CD4-positive, CD25-positive, alpha-beta regulatory T cell (primary cell): ENCODE measurements around the gene STK10. TPM values are rescaled to one million over a fixed set of nuclear protein-coding genes. Genes with fewer than 3 reads are reported as not detected.
"Not testable (repeated sequence)": the region's sequence is repeated elsewhere in the genome, so short reads cannot be mapped to it uniquely, and the experiment has no call there.

Experiments
- ATAC-seq, 2 donors: fragments of 150-1000 bp; cut with Tn5 transposase; one replicate each; pipeline ENCODE4 v1.10.0; 2021; ENCODE audit warnings: low read depth in 2 of 2, moderate number of reproducible peaks in 2 of 2, moderate library complexity in 1 of 2
- DNase-seq, 3 donors: peaks; one replicate each; pipeline versions ENCODE4 v3.0.0 to v3.0.0-alpha.2; 2012 to 2022; ENCODE audit warnings: mixed read lengths in 1 of 3
- H3K27ac ChIP-seq: one replicate; pipeline ENCODE4 v1.7.0; 2013; ENCODE audit warnings: mild to moderate bottlenecking, low read length; ENCODE audit not compliant: insufficient read depth, poor library complexity, severe bottlenecking
- H3K27me3 ChIP-seq: one replicate; pipeline ENCODE4 v1.7.0; 2013; ENCODE audit warnings: low read length; ENCODE audit not compliant: control insufficient read depth, insufficient read depth
- H3K36me3 ChIP-seq: one replicate; pipeline ENCODE4 v1.7.0; 2013; ENCODE audit warnings: mild to moderate bottlenecking, low read length, moderate library complexity; ENCODE audit not compliant: control insufficient read depth, insufficient read depth
- H3K4me1 ChIP-seq: 2 replicates; pipeline ENCODE4 v1.7.0; 2013; ENCODE audit warnings: mild to moderate bottlenecking, low read length; ENCODE audit not compliant: insufficient read depth, control insufficient read depth, poor library complexity, severe bottlenecking
- H3K4me3 ChIP-seq: one replicate; pipeline ENCODE4 v1.7.0; 2013; ENCODE audit warnings: low read depth, mild to moderate bottlenecking, low read length, moderate library complexity
- H3K9me3 ChIP-seq, 2 experiments: 1 replicate in 1 of 2; 2 replicates in 1 of 2; pipeline ENCODE4 v1.7.0; 2013; ENCODE audit warnings: low read length in 2 of 2, mild to moderate bottlenecking in 1 of 2, moderate library complexity in 1 of 2; ENCODE audit not compliant: control insufficient read depth in 2 of 2
- H3K27ac Mint-ChIP-seq, 3 donors: one replicate each; pipeline ENCODE4 v1.8.0; 2020 to 2022; ENCODE audit warnings: mild to moderate bottlenecking in 3 of 3, mixed read lengths in 3 of 3, moderate library complexity in 2 of 3
- H3K27me3 Mint-ChIP-seq: one replicate; pipeline ENCODE4 v1.8.0; 2022; ENCODE audit warnings: mild to moderate bottlenecking, mixed read lengths
- H3K36me3 Mint-ChIP-seq: one replicate; pipeline ENCODE4 v1.8.0; 2020; ENCODE audit warnings: mixed read lengths
- H3K4me1 Mint-ChIP-seq, 4 donors: one replicate each; pipeline ENCODE4 v1.8.0; 2020 to 2022; ENCODE audit warnings: mixed read lengths in 4 of 4, mild to moderate bottlenecking in 1 of 4
- H3K4me3 Mint-ChIP-seq, 4 donors: one replicate each; pipeline ENCODE4 v1.8.0; 2020 to 2022; ENCODE audit warnings: mild to moderate bottlenecking in 4 of 4, mixed read lengths in 4 of 4, moderate library complexity in 3 of 4
- H3K9me3 Mint-ChIP-seq, 7 donors: one replicate each; pipeline ENCODE4 v1.8.0; 2020 to 2022; ENCODE audit warnings: mixed read lengths in 7 of 7, mild to moderate bottlenecking in 3 of 7, moderate library complexity in 2 of 7
- polyA plus RNA-seq, 4 donors: library from polyadenylated mRNA; unstranded; fragments of 300-500 nt; fragmentation: Illumina TruSeq; gene quantifications; one replicate each; pipeline ENCODE4 v1.2.3, GENCODE V29; 2021
- total RNA-seq: library from RNA; stranded (reverse); gene quantifications from one replicate; pipeline ENCODE4 v1.2.3, GENCODE V29; 2022

Gene STK10
- total and polyA plus RNA-seq, 5 donors from 2014 or later, result 71.2 to 533 (median 74.6) TPM

DNA sequence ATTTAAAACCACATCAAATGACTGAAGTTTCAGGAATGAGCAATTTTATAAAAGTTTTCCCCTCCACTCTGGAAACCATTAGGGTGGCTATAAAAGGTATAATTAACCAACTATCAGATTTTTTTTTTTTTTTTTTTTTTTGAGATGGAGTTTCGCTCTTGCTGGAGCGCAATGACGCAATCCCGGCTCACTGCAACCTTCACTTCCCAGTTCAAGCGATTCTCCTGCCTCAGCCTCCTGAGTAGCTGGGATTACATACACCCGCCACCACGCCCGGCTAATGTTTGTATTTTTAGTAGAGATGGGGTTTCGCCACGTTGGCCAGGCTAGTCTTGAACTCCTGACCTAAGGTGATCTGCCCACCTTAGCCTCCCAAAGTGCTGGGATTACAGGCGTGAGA lies 18.0 kb upstream of the STK10 start:
- H3K27ac Mint-ChIP-seq, H3K27ac ChIP-seq, ATAC-seq: not testable (repeated sequence)

DNA sequence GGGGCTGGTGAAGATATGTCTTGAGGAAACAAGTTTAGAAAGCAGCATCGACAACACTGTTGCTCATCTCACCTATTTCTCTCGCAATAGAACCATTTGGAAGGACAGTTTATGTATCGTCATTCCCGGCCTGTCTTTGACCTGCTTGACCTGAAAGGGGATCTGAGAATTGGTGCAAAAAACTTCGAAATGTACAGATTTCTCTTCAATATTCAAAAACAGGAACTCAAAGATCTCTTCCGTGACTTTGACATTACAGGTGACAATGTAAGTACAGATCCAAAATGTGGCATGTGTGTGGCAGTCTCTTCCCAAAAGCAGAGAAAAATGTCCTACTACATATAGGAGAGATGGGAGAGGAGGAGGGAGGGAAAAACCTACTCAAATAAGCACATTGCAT lies 12.5 kb upstream of the STK10 start:
- ATAC-seq, result no peak
- H3K4me3 Mint-ChIP-seq, result no peak overlapping the region
- H3K36me3 ChIP-seq, result no peaks in the 10 kb centered on the region
- H3K27ac ChIP-seq, result no peak overlapping the region
- H3K4me1 Mint-ChIP-seq, result no peaks in the 10 kb centered on the region
- H3K9me3 ChIP-seq, result no peaks in the 10 kb centered on the region
- DNase-seq, result no peak
- no peaks in the 10 kb centered on the region for H3K9me3 Mint-ChIP-seq
- H3K4me3 ChIP-seq, result no peak overlapping the region
- H3K36me3 Mint-ChIP-seq, result peaks cover 3% of the 10 kb centered on the region
- peaks cover 11% of the 10 kb centered on the region for H3K27me3 Mint-ChIP-seq
- no peaks in the 10 kb centered on the region for H3K4me1 ChIP-seq
- H3K27me3 ChIP-seq, result no peaks in the 10 kb centered on the region
- H3K27ac Mint-ChIP-seq, result no peak overlapping the region

More for the DNA sequence above, 18.0 kb upstream of the STK10 start:
- H3K36me3 ChIP-seq, H3K36me3 Mint-ChIP-seq, H3K9me3 ChIP-seq, H3K4me1 ChIP-seq, H3K27me3 ChIP-seq, H3K4me3 Mint-ChIP-seq, DNase-seq, H3K27me3 Mint-ChIP-seq, H3K4me3 ChIP-seq, H3K4me1 Mint-ChIP-seq, H3K9me3 Mint-ChIP-seq: not testable (repeated sequence)

DNA sequence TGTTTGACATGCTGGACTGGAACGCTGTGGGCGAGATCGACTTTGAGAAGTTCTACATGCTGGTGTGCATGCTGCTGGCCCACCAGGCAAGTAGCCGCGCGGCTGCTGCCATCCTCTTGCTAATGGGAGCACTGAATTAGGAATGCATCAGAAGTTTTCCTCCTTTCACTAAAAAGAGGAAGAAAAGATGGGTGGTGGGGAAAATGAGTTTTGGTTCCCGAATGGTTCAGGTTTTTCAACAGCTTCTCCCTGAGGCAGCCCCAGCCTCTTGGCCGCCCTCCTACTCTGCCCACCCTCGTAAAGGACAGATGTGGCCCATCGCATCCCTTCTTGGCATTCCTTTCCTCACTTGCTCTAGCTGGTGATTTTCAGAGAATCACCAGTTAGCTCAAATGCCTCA lies 11.4 kb upstream of the STK10 start:
- no peaks in the 10 kb centered on the region for H3K4me1 Mint-ChIP-seq
- ATAC-seq, result no peak

DNA sequence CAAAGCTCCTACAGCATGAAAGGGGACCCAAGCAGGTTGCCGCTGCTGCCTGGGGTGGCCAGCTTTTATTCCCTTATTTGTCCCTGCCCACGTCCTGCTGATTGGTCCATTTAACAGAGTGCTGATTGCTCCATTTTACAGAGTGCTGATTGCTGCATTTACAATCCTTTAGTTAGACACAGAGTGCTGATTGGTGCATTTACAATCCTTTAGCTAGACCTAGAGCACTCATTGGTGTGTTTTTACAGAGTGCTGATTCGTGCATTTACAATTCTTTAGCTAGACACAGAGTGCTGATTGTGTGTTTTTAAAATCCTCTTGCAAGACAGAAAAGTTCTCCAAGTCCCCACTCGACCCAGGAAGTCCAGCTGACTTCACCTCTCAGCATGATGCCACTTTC lies 9.8 kb upstream of the STK10 start:
- not testable (repeated sequence) for DNase-seq, H3K4me3 Mint-ChIP-seq, H3K36me3 Mint-ChIP-seq, H3K27ac Mint-ChIP-seq, H3K27ac ChIP-seq, ATAC-seq, H3K4me3 ChIP-seq, H3K9me3 ChIP-seq, H3K4me1 Mint-ChIP-seq, H3K27me3 ChIP-seq, H3K9me3 Mint-ChIP-seq, H3K36me3 ChIP-seq, H3K4me1 ChIP-seq
- peaks cover 14% of the 10 kb centered on the region for H3K27me3 Mint-ChIP-seq

More for the DNA sequence above, 11.4 kb upstream of the STK10 start:
- Histone ChIP-seq H3K27me3 (no peaks in the 10 kb centered on the region), H3K4me3 (no peak overlapping the region), H3K9me3 (no peaks in the 10 kb centered on the region), H3K27ac (no peak overlapping the region), H3K4me1 (no peaks in the 10 kb centered on the region), H3K36me3 (no peaks in the 10 kb centered on the region)
- Mint-ChIP-seq H3K27ac (no peak overlapping the region), H3K4me3 (no peak overlapping the region), H3K36me3 (peaks cover 3% of the 10 kb centered on the region), H3K9me3 (no peaks in the 10 kb centered on the region), H3K27me3 (peaks cover 14% of the 10 kb centered on the region)
- no peak for DNase-seq

DNA sequence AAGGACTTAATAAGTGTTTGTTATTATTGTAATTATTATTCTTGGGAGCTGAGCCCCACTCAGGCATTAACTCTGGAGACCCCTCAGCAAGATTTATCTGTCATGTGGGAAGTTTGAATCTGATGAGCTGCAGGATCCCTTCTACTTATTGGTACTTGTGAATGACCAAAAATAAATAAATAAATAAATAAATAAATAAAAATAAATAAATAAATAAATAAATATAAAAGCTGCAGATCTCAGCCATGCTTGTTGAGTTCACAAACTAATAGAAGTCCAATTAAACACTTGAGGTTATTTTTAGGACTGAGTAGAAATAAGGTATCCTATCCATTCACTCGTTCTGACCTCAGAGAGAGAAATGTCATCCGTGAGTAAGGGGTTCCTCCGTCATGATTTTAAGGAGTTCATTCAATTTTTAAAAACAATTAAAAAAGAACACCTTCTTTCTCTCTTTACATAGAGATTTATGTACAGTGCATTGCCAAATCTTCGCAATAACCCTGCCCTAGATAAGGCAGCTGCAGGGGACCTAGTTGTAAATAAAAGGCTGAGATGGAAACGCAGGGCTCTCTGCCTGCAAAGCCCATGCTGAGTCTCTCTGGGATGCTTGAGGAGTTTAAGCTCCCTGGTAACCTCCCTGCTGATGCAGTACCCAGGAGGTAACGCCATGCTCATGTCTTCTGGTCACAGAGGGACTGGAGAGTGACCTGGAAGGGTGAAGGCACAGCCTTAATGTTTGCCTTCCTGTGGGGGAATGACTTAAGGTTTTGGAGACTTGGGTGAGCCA lies 7.2 kb upstream of the STK10 start:
- no peaks in the 10 kb centered on the region for H3K27me3 ChIP-seq
- H3K27ac Mint-ChIP-seq, result no peak overlapping the region
- ATAC-seq (no peak), DNase-seq (no peak)
- peaks cover 3% of the 10 kb centered on the region for H3K36me3 Mint-ChIP-seq
- no peak overlapping the region for H3K4me3 Mint-ChIP-seq
- H3K9me3 ChIP-seq, result no peaks in the 10 kb centered on the region
- H3K9me3 Mint-ChIP-seq, result no peaks in the 10 kb centered on the region
- H3K4me1 ChIP-seq, result no peaks in the 10 kb centered on the region
- no peak overlapping the region for H3K27ac ChIP-seq
- peaks cover 0 to 6% (median 0%) of the 10 kb centered on the region in 4 donors for H3K4me1 Mint-ChIP-seq
- no peak overlapping the region for H3K4me3 ChIP-seq
- H3K36me3 ChIP-seq, result no peaks in the 10 kb centered on the region
- H3K27me3 Mint-ChIP-seq, result peaks cover 14% of the 10 kb centered on the region

DNA sequence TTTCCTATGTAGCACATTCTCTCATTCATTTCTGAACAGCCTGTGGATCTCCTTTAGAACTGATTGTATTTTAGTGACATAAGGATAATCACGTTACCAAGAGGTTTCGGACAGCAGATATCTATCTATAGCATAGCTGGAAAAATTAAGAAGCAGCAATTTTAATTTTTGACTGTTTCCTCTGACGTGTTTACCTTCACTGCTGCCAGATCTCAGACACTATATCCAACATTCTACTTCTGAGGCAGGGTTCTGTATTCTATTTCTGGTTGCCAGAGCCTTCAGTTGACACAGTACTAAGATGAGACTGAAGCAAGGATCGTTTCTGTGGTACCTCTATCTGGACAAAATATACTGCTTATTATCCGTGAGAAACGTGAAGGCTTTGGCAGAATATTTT lies 5.8 kb upstream of the STK10 start, which contains the start of gene EFCAB9:
Gene EFCAB9 (plus strand): TSS at position 301 of the 400 bp plus-strand sequence. CDS start 1 bp downstream, at position 302.
- Mint-ChIP-seq H3K4me3 (no peak within 1 kb of the TSS), H3K4me1 (peaks cover 0 to 6% (median 0%) of the 10 kb centered on the region in 4 donors), H3K27ac (no peak within 1 kb of the TSS), H3K36me3 (no peaks in the 10 kb centered on the region), H3K9me3 (no peaks in the 10 kb centered on the region), H3K27me3 (peaks cover 14% of the 10 kb centered on the region)
- no peak for ATAC-seq
- Histone ChIP-seq H3K4me1 (peaks cover 1% of the 10 kb centered on the region), H3K27ac (no peak within 1 kb of the TSS), H3K4me3 (no peak within 1 kb of the TSS), H3K36me3 (no peaks in the 10 kb centered on the region), H3K9me3 (no peaks in the 10 kb centered on the region), H3K27me3 (no peaks in the 10 kb centered on the region)
- no peak for DNase-seq

DNA sequence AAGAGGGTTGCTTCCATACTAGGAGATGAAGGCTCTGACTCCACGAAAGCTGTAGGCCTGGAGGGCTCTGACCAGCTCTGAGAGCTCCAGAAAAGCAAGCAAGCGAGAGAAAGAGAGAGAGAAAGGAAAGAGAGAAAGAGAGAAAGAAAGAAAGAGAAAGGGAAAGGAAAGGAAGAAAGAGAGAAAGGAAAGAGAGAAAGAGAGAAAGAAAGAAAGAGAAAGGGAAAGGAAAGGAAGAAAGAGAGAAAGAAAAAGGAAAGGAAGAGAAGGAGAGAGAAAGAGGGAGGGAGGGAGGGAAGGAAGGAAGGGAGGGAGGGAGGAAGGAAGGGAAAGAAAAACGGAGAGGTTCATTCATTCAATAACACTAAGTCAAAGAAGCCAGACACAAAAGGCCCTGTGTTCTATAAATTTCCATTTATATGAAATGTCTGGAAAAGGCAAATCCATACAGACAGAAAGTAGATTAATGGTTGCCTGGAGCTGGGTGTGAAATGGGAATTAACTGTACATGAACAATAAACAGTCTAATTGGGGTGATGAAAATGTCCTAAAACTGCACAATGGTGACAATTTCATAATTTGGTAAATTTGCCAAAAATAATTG lies 1.8 kb upstream of the STK10 start:
- Histone ChIP-seq H3K27ac (no peak overlapping the region), H3K4me1 (peaks cover 23% of the 10 kb centered on the region), H3K36me3 (no peaks in the 10 kb centered on the region), H3K4me3 (no peak overlapping the region), H3K9me3 (no peaks in the 10 kb centered on the region), H3K27me3 (no peaks in the 10 kb centered on the region)
- peaks cover 0 to 18% (median 9%) of the 10 kb centered on the region in 4 donors for H3K4me1 Mint-ChIP-seq
- H3K9me3 Mint-ChIP-seq, result peaks cover 0 to 2% (median 0%) of the 10 kb centered on the region in 7 donors
- no peaks in the 10 kb centered on the region for H3K27me3 Mint-ChIP-seq
- peak overlapping the region in 2 of 4 donors; percentile 10 to 98 for H3K4me3 Mint-ChIP-seq
- peaks cover 5% of the 10 kb centered on the region for H3K36me3 Mint-ChIP-seq
- ATAC-seq (no peak), DNase-seq (no peak)
- peak overlapping the region in 2 of 3 donors; percentile 46 to 91 for H3K27ac Mint-ChIP-seq
